A549 (cell line): ENCODE data around the gene CLIC4.

Experiments
- CTCF ChIP-seq: fragments of >200 bp; sonication (Bioruptor Twin); formaldehyde crosslinking; IDR thresholded peaks from 3 replicates; pipeline ENCODE4 v1.5.1; 2016
- EP300 ChIP-seq, 2 experiments: fragments of >200 bp; sonication (Bioruptor Twin); formaldehyde crosslinking; IDR thresholded peaks; 2 replicates in 1 of 2; 3 replicates in 1 of 2; pipeline ENCODE4 v1.6.1; 2016 to 2017
- JUN ChIP-seq, 2 experiments: fragments of >200 bp; sonication (Bioruptor Twin); formaldehyde crosslinking; IDR thresholded peaks; 2 replicates in 1 of 2; 3 replicates in 1 of 2; pipeline ENCODE4 v1.6.1; 2016 to 2017
- JUNB ChIP-seq: fragments of >200 bp; sonication (Bioruptor Twin); formaldehyde crosslinking; IDR thresholded peaks from 2 replicates; pipeline ENCODE4 v1.6.1; 2016
- MAX ChIP-seq: IDR thresholded peaks from 2 replicates; pipeline ENCODE4 v1.6.1; 2012
- POLR2A ChIP-seq: IDR thresholded peaks from 2 replicates; pipeline ENCODE4 v1.6.1; 2012; ENCODE audit warnings: mild to moderate bottlenecking, low read length
- RAD21 ChIP-seq, 2 experiments: fragments of >200 bp in 1 of 2; sonication (Bioruptor Twin) in 1 of 2; formaldehyde crosslinking in 1 of 2; IDR thresholded peaks in 1 of 2; conservative IDR thresholded peaks in 1 of 2; 2 replicates in 1 of 2; 3 replicates in 1 of 2; pipeline ENCODE4 v1.6.1; 2012 to 2018; ENCODE audit warnings: inconsistent platforms in 1 of 2
- RARB ChIP-seq: fragments of 250-450 bp; sonication (Bioruptor Pico); IDR thresholded peaks from 2 replicates; pipeline ENCODE4 v1.8.0; 2021; ENCODE audit warnings: mild to moderate bottlenecking, moderate library complexity
- TP53 ChIP-seq: fragments of 250-450 bp; sonication (Bioruptor Pico); IDR thresholded peaks from 2 replicates; pipeline ENCODE4 v1.5.0; 2021; ENCODE audit warnings: mild to moderate bottlenecking, moderate library complexity

- TF ChIP-seq POLR2A (no peak), RAD21 (conservative IDR thresholded peaks at IDR 0.05 in 1 of 2, IDR thresholded peaks at IDR 0.05 in 1 of 2) (no peak), RARB (CRISPR knock-in tag) (no peak), JUNB (no peak), CTCF (no peak), TP53 (CRISPR knock-in tag) (no peak), MAX (no peak), JUN (IDR thresholded peaks at IDR 0.05) (no peak), EP300 (IDR thresholded peaks at IDR 0.05) (no peak)
Measured at GRCh38 chr1:24850328-24850920, 105.2 kb downstream of the CLIC4 start.
